MM.1S (cell line): ENCODE data around the gene BMF.
"Not testable (repeated sequence)": the region's sequence is repeated elsewhere in the genome, so short reads cannot be mapped to it uniquely, and the experiment has no call there.

Experiments
- DNase-seq: peaks from one replicate; pipeline ENCODE4 v3.0.0-alpha.2; 2015
- H2AFZ ChIP-seq: fragments of 300-600 bp; sonication (generic); 2 replicates; pipeline ENCODE4 v1.6.0; 2016; ENCODE audit warnings: antibody characterized with exemption, low read length
- H3F3A ChIP-seq: fragments of 300-600 bp; sonication (generic); 2 replicates; pipeline ENCODE4 v1.6.1; 2016; ENCODE audit warnings: mild to moderate bottlenecking, antibody characterized with exemption, low read length, moderate library complexity, mixed read lengths; ENCODE audit not compliant: insufficient read depth
- H3K27ac ChIP-seq: fragments of 300-600 bp; sonication (generic); 2 replicates; pipeline ENCODE4 v1.5.1; 2016; ENCODE audit warnings: mild to moderate bottlenecking, low read length
- H3K27me3 ChIP-seq: fragments of 300-600 bp; sonication (generic); replicated peaks from 2 replicates; pipeline ENCODE4 v1.6.0; 2016; ENCODE audit warnings: low read length; ENCODE audit not compliant: insufficient read depth
- H3K36me3 ChIP-seq: fragments of 300-600 bp; sonication (generic); replicated peaks from 2 replicates; pipeline ENCODE4 v1.6.1; 2016; ENCODE audit warnings: mild to moderate bottlenecking, low read length, mixed read lengths; ENCODE audit not compliant: insufficient read depth
- H3K4me1 ChIP-seq: fragments of 300-600 bp; sonication (generic); 2 replicates; pipeline ENCODE4 v1.6.1; 2016; ENCODE audit warnings: low read length, mixed read lengths
- H3K4me2 ChIP-seq: fragments of 300-600 bp; sonication (generic); 2 replicates; pipeline ENCODE4 v1.6.0; 2016; ENCODE audit warnings: low read depth, low read length
- H3K4me3 ChIP-seq: fragments of 300-600 bp; sonication (generic); 2 replicates; pipeline ENCODE4 v1.5.1; 2016; ENCODE audit warnings: low read length, mixed read lengths
- H3K79me2 ChIP-seq: fragments of 300-600 bp; sonication (generic); 2 replicates; pipeline ENCODE4 v1.6.1; 2016; ENCODE audit warnings: mixed run types, low read length, mixed read lengths
- H3K9ac ChIP-seq: fragments of 300-600 bp; sonication (generic); 2 replicates; pipeline ENCODE4 v1.6.1; 2016; ENCODE audit warnings: low read length, mixed read lengths
- H3K9me2 ChIP-seq: fragments of 300-600 bp; sonication (generic); replicated peaks from 2 replicates; pipeline ENCODE4 v1.6.1; 2016; ENCODE audit warnings: mild to moderate bottlenecking, low read length, mixed read lengths; ENCODE audit not compliant: insufficient read depth
- H3K9me3 ChIP-seq: fragments of 300-600 bp; sonication (generic); replicated peaks from 2 replicates; pipeline ENCODE4 v1.6.1; 2016; ENCODE audit warnings: mild to moderate bottlenecking, low read length, mixed read lengths; ENCODE audit not compliant: insufficient read depth
- H4K20me1 ChIP-seq: fragments of 300-600 bp; sonication (generic); 2 replicates; pipeline ENCODE4 v1.6.1; 2016; ENCODE audit warnings: mild to moderate bottlenecking, low read length, moderate library complexity, mixed read lengths; ENCODE audit not compliant: insufficient read depth
- EZH2 ChIP-seq: fragments of 300-600 bp; sonication (generic); optimal IDR thresholded peaks from 2 replicates; pipeline ENCODE3; 2017; ENCODE audit warnings: low read depth, mild to moderate bottlenecking, antibody characterized with exemption, low read length, mixed read lengths
- EZH2phosphoT487 ChIP-seq: fragments of 300-600 bp; sonication (generic); IDR thresholded peaks from 2 replicates; pipeline ENCODE4 v1.6.1; 2018; ENCODE audit warnings: antibody characterized with exemption, low read length
- TF ChIP-seq, protein P1 (sequence below): fragments of 300-600 bp; sonication (generic); IDR thresholded peaks from 2 replicates; pipeline ENCODE4 v1.5.1; 2016; ENCODE audit warnings: antibody characterized with exemption, low read length, mixed read lengths

Gene BMF

DNA sequence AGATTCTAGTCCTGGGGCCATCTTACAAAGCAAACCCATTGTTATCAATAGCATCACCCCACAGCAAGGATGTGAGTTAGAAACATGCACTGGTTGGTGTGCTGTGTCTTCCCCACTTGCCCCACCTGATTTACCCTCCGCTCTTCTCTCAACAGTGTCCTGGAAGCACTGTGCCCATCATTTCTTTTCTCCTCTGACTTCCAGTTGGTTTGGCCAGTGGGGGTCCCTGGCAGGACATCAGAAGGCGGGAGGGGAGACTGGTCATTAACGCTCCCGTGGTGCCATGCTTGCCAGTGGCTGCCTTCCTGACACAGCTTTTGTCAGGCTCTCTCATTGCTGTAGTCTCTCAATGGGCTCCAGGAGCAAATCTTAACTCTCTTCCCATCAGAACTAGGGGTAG is 40.7 kb upstream of the BMF start:
- H3K4me2 ChIP-seq = no peak overlapping the region
- TF ChIP-seq, protein P1, sequence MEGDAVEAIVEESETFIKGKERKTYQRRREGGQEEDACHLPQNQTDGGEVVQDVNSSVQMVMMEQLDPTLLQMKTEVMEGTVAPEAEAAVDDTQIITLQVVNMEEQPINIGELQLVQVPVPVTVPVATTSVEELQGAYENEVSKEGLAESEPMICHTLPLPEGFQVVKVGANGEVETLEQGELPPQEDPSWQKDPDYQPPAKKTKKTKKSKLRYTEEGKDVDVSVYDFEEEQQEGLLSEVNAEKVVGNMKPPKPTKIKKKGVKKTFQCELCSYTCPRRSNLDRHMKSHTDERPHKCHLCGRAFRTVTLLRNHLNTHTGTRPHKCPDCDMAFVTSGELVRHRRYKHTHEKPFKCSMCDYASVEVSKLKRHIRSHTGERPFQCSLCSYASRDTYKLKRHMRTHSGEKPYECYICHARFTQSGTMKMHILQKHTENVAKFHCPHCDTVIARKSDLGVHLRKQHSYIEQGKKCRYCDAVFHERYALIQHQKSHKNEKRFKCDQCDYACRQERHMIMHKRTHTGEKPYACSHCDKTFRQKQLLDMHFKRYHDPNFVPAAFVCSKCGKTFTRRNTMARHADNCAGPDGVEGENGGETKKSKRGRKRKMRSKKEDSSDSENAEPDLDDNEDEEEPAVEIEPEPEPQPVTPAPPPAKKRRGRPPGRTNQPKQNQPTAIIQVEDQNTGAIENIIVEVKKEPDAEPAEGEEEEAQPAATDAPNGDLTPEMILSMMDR = no peak
- TF ChIP-seq EZH2phosphoT487 (no peak), EZH2 (no peak)
- H3F3A ChIP-seq = no peaks in the 10 kb centered on the region
- H3K9ac ChIP-seq = no peak overlapping the region
- H3K4me3 ChIP-seq = no peak overlapping the region
- H3K36me3 ChIP-seq = no peaks in the 10 kb centered on the region
- no peaks in the 10 kb centered on the region for H3K9me3 ChIP-seq
- H3K27me3 ChIP-seq = no peaks in the 10 kb centered on the region
- no peak overlapping the region for H2AFZ ChIP-seq
- no peaks in the 10 kb centered on the region for H3K9me2 ChIP-seq
- H4K20me1 ChIP-seq = no peaks in the 10 kb centered on the region
- no peaks in the 10 kb centered on the region for H3K4me1 ChIP-seq
- no peak overlapping the region for H3K27ac ChIP-seq
- no peak for DNase-seq
- H3K79me2 ChIP-seq = no peaks in the 10 kb centered on the region

- Histone ChIP-seq H2AFZ (no peak overlapping the region), H3K9ac (no peak overlapping the region), H3F3A (no peaks in the 10 kb centered on the region), H3K27me3 (no peaks in the 10 kb centered on the region), H3K4me1 (no peaks in the 10 kb centered on the region), H3K4me2 (no peak overlapping the region), H3K79me2 (no peaks in the 10 kb centered on the region), H3K27ac (no peak overlapping the region), H3K9me2 (no peaks in the 10 kb centered on the region), H4K20me1 (no peaks in the 10 kb centered on the region), H3K9me3 (no peaks in the 10 kb centered on the region), H3K4me3 (no peak overlapping the region), H3K36me3 (no peaks in the 10 kb centered on the region)
- DNase-seq = no peak
- TF ChIP-seq EZH2 (no peak), EZH2phosphoT487 (no peak)
- TF ChIP-seq, protein P1 = no peak
Measured at GRCh38 chr15:40146037-40146436, 37.4 kb upstream of the BMF start.

DNA sequence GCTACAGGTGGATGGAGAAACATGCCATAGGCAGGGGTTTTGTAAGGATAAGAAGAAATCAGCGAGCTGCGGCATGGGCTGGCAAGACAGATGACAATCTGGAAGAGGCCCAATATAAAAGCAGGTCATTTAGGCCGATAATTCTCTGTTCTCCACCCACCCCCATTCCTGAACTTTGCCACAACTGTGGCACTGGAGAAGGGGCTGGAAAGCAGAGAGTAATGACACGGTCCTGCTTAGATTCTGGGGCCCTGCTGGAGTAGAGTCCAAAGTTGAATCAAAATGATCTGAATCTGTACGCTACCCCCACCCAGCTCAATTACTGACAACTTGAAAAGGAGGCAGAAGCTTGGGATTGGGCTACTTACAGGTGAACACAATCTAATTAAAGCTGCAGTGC is 33.7 kb upstream of the BMF start:
- Histone ChIP-seq H3F3A (no peaks in the 10 kb centered on the region), H3K4me1 (no peaks in the 10 kb centered on the region), H3K36me3 (no peaks in the 10 kb centered on the region), H3K9ac (no peak overlapping the region), H3K9me3 (no peaks in the 10 kb centered on the region), H3K79me2 (no peaks in the 10 kb centered on the region), H3K4me2 (no peak overlapping the region), H3K27ac (no peak overlapping the region), H4K20me1 (no peaks in the 10 kb centered on the region), H3K27me3 (no peaks in the 10 kb centered on the region), H2AFZ (no peak overlapping the region), H3K9me2 (no peaks in the 10 kb centered on the region), H3K4me3 (no peak overlapping the region)
- no peak for TF ChIP-seq EZH2
- DNase-seq = no peak

DNA sequence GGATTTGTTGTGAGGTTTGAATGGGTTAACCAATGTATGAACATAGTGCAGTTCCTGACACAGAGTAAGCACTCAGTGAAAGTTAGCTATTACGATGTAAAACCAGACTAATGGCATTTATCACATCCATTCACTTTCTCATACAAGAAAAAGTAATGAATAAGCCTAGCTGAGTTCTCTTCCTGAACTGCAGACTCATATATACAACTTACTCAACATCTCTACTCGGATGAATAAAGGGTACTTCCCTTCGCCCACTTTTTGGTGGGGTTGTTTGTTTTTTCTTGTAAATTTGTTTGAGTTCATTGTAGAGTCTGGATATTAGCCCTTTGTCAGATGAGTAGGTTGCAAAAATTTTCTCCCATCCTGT is 29.5 kb upstream of the BMF start:
- H3K4me2 ChIP-seq, H3K79me2 ChIP-seq, H3K36me3 ChIP-seq, H3K9me3 ChIP-seq, H3K9ac ChIP-seq, H3K9me2 ChIP-seq, H3F3A ChIP-seq, H3K4me3 ChIP-seq, H3K27ac ChIP-seq, H2AFZ ChIP-seq, H3K27me3 ChIP-seq, H4K20me1 ChIP-seq, DNase-seq, H3K4me1 ChIP-seq: not testable (repeated sequence)
